GM12878 (cell line): ENCODE measurements around the gene SVIL. TPM values are rescaled to one million over a fixed set of nuclear protein-coding genes. Genes with fewer than 3 reads are reported as not detected.

ENCODE experiments used
- ATAC-seq: fragments of 200-7000 bp; cut with Tn5 transposase; 3 replicates; pipeline ENCODE4 v1.9.1; 2020; ENCODE audit warnings: mild to moderate bottlenecking, moderate library complexity
- BruUV-seq: library from RNA; stranded (reverse); fragments of 400-500 nt; replicated peaks from 2 replicates; lab custom pipeline; 2021; lab: Mats Ljungman, UMichigan
- CTCF ChIA-PET: fragments of 300-600 bp; sonication (Branson Sonifier 250); formaldehyde crosslinking; extraction: SDS; loops from one replicate; lab custom pipeline; 2021; ENCODE audit warnings: inconsistent platforms; lab: Yijun Ruan, JAX
- POLR2A ChIA-PET: fragments of 350-600 bp; formaldehyde crosslinking; extraction: SDS; loops from one replicate; lab custom pipeline; 2021; ENCODE audit warnings: inconsistent platforms; lab: Charles Lee
- RAD21 ChIA-PET: fragments of 300-600 bp; sonication (Branson Sonifier 250); formaldehyde crosslinking; loops from one replicate; lab custom pipeline; 2023; ENCODE audit warnings: antibody characterized with exemption; ENCODE audit not compliant: unreplicated experiment; lab: Charles Lee
- SMC1A ChIA-PET: fragments of 300-600 bp; sonication (Branson Sonifier 250); formaldehyde crosslinking; loops from one replicate; lab custom pipeline; 2023; ENCODE audit not compliant: unreplicated experiment, uncharacterized antibody; lab: Charles Lee
- DNase-seq: peaks from one replicate; pipeline ENCODE4 v3.0.0-alpha.2; 2011; ENCODE audit warnings: low read depth, low spot score
- FAIRE-seq: peaks from 3 replicates; lab custom pipeline; 2011; peaks lifted over from hg19 to GRCh38; lab: Jason Lieb, UNC
- H2AFZ ChIP-seq: 2 replicates; pipeline ENCODE4 v1.6.0; 2011; ENCODE audit warnings: low read depth, low read length, control low read depth; ENCODE audit not compliant: control insufficient read depth
- H3K27ac ChIP-seq: 2 replicates; pipeline ENCODE4 v1.5.1; 2011; ENCODE audit warnings: control low read depth; ENCODE audit not compliant: control insufficient read depth, insufficient read depth
- H3K27me3 ChIP-seq, 2 experiments: replicated peaks in 1 of 2; 2 replicates each; pipeline versions ENCODE4 v1.6.0 to v1.6.1; 2011; ENCODE audit warnings: low read length in 1 of 2; ENCODE audit not compliant: control insufficient read depth in 2 of 2, insufficient read depth in 2 of 2
- H3K36me3 ChIP-seq, 2 experiments: 2 replicates each; pipeline ENCODE4 v1.5.1; 2011; ENCODE audit warnings: low read length in 1 of 2; ENCODE audit not compliant: control insufficient read depth in 2 of 2, insufficient read depth in 2 of 2
- H3K4me1 ChIP-seq: 2 replicates; pipeline ENCODE4 v1.6.1; 2011; ENCODE audit warnings: mild to moderate bottlenecking, low read length, moderate library complexity, mixed read lengths; ENCODE audit not compliant: control insufficient read depth, insufficient read depth
- H3K4me2 ChIP-seq: 2 replicates; pipeline ENCODE4 v1.6.0; 2011; ENCODE audit warnings: control low read depth; ENCODE audit not compliant: control insufficient read depth, insufficient read depth
- H3K4me3 ChIP-seq: fragments of 200-600 bp; sonication (generic); 2 replicates; pipeline ENCODE4 v1.5.1; 2016
- H3K79me2 ChIP-seq: 2 replicates; pipeline ENCODE4 v1.6.0; 2011; ENCODE audit warnings: low read length; ENCODE audit not compliant: control insufficient read depth, insufficient read depth
- H3K9ac ChIP-seq: 2 replicates; pipeline ENCODE4 v1.8.0; 2011; ENCODE audit warnings: low read length, control low read depth, mixed read lengths; ENCODE audit not compliant: control insufficient read depth, insufficient read depth
- H3K9me3 ChIP-seq: replicated peaks from 3 replicates; pipeline ENCODE4 v1.5.1; 2011; ENCODE audit warnings: mild to moderate bottlenecking, low read length; ENCODE audit not compliant: control insufficient read depth, insufficient read depth
- H4K20me1 ChIP-seq: 2 replicates; pipeline ENCODE4 v1.6.0; 2011; ENCODE audit not compliant: control insufficient read depth, insufficient read depth
- ATF7 ChIP-seq: fragments of 450-650 bp; IDR thresholded peaks from 2 replicates; pipeline ENCODE4 v1.6.1; 2016; ENCODE audit warnings: low read depth, mild to moderate bottlenecking
- CBX3 ChIP-seq: fragments of 200-600 bp; sonication (generic); IDR thresholded peaks from 2 replicates; pipeline ENCODE4 v1.6.1; 2016; ENCODE audit warnings: low read depth, borderline replicate concordance
- SMAD5 ChIP-seq: IDR thresholded peaks from 2 replicates; pipeline ENCODE4 v1.6.1; 2016; ENCODE audit warnings: antibody characterized with exemption, low read depth
- SUZ12 ChIP-seq: fragments of 200-600 bp; sonication (generic); IDR thresholded peaks from one replicate; pipeline ENCODE4 v1.6.1; 2018; ENCODE audit warnings: antibody characterized with exemption, mild to moderate bottlenecking; ENCODE audit not compliant: unreplicated experiment
- ZSCAN29 ChIP-seq: fragments of 450-650 bp; IDR thresholded peaks from 2 replicates; pipeline ENCODE4 v1.6.1; 2017; ENCODE audit warnings: mild to moderate bottlenecking, moderate library complexity
- WGBS: methylation state at CpG from one replicate; pipeline ENCODE4 v1.1.6; 2016; ENCODE audit warnings: low lambda C conversion rate; ENCODE audit not compliant: insufficient replicate concordance, insufficient coverage; ENCODE audit errors: missing lambda C conversion rate; 5-methylcytosine and 5-hydroxymethylcytosine counted together
- in situ Hi-C: fragments of 300-500 bp; cut with MboI; formaldehyde crosslinking; loops from 9 replicates; pipeline ENCODE4 v1.14.3; 2018; ENCODE audit warnings: mixed read lengths
- intact Hi-C: fragments of 100-400 bp; cut with micrococcal nuclease; formaldehyde crosslinking; loops from one replicate; pipeline ENCODE4 v1.14.2; 2022; ENCODE audit not compliant: unreplicated experiment
- polyA plus RNA-seq, 11 experiments: library from polyadenylated mRNA; depleted of rRNA in 4 of 11; unstranded in 6 of 11; stranded (reverse) in 5 of 11; fragments of >200 nt; fragmentation: Nextera tagmentation in 4 of 11; fragmentation: Illumina TruSeq in 1 of 11; extraction: Ambion mirVana in 4 of 11; extraction: Trizol in 1 of 11; gene quantifications; 1 replicate in 1 of 11; 2 replicates in 10 of 11; pipeline versions ENCODE4 v1.2.1 to v1.2.3, GENCODE V29; 2011 to 2016; ENCODE audit warnings: inconsistent platforms in 2 of 11, missing spikeins in 2 of 11, low read depth in 1 of 11
- total RNA-seq, 4 experiments: library from RNA; depleted of rRNA in 3 of 4; stranded (reverse); fragments of >200 nt in 3 of 4; fragmentation: Illumina TruSeq in 1 of 4; extraction: Trizol in 1 of 4; gene quantifications; 2 replicates each; pipeline versions ENCODE4 v1.2.1 to v1.2.3, GENCODE V29; 2013 to 2021

Gene SVIL
- total and polyA plus RNA-seq, 10 of the 15 experiments (the other 5 are each of a cell fraction or from before 2014, with no cell fraction given): 0.22 to 1.9 (median 0.87) TPM

GRCh38 chr10:29630205-29631048 is 4.3 kb downstream of the SVIL start:
- intact Hi-C loops: no loop called here
- no peak for FAIRE-seq
- no peak for ATAC-seq
- no peak for TF ChIP-seq SMAD5
- TF ChIP-seq ZSCAN29: no peak
- no peak for TF ChIP-seq ATF7
- TF ChIP-seq CBX3: no peak
- TF ChIP-seq SUZ12: no peak
- Histone ChIP-seq H3K4me2 (no peak overlapping the region), H2AFZ (no peak overlapping the region), H3K9ac (no peak overlapping the region), H3K36me3 (no peaks in the 10 kb centered on the region), H3K79me2 (no peaks in the 10 kb centered on the region), H4K20me1 (no peaks in the 10 kb centered on the region), H3K27ac (no peak overlapping the region), H3K4me1 (no peaks in the 10 kb centered on the region), H3K4me3 (no peak overlapping the region), H3K9me3 (no peaks in the 10 kb centered on the region), H3K27me3 (no peaks in the 10 kb centered on the region)
- in situ Hi-C loops: no loop called here
- POLR2A ChIA-PET: no interaction called here
- 51% methylated on average over 11 of the region's 11 CpGs for WGBS
- SMC1A ChIA-PET: interaction anchor here (1.4 to 3.2 kb wide), 3 partner anchors 13 to 17 kb away, joined by 4 to 10 read pairs (median 5); no protein-coding TSS in a partner anchor
- BruUV-seq: no TSS peak
- RAD21 ChIA-PET: interaction anchor here (0.5 to 1.3 kb wide), 2 partner anchors 17 to 97 kb away, joined by 3 read pairs; no protein-coding TSS in a partner anchor
- CTCF ChIA-PET: interaction anchor here (0.6 to 1.1 kb wide), 5 partner anchors 11 to 441 kb away, joined by 3 to 4 read pairs (median 3); no protein-coding TSS in a partner anchor
- DNase-seq: no peak
